Measurements from ENCODE around the gene PFKFB3.

GRCh38 chr10:6180480-6181110, 22.1 kb upstream of the PFKFB3 start:
- TF ChIP-seq CTCF (IDR thresholded peaks at IDR 0.05) (no peak), POLR2AphosphoS5 (IDR thresholded peaks at IDR 0.05) (no peak), POLR2A (IDR thresholded peaks at IDR 0.05) (no peak)

Measured in gastroesophageal sphincter (tissue), 3 donors.